Stomach (tissue), 4 donors: ENCODE results near the gene BBC3.

ENCODE experiments used
- EP300 ChIP-seq: sonication (generic); formaldehyde crosslinking; IDR thresholded peaks from one replicate; pipeline ENCODE4 v1.6.1; 2017; ENCODE audit warnings: antibody characterized with exemption
- POLR2A ChIP-seq, 4 donors: fragments of 450-650 bp; IDR thresholded peaks; one replicate each; pipeline ENCODE4 v1.6.1; 2016; ENCODE audit warnings: antibody characterized with exemption in 4 of 4, control low read depth in 2 of 4, mild to moderate bottlenecking in 1 of 4, moderate library complexity in 1 of 4
- POLR2AphosphoS5 ChIP-seq, 3 donors: sonication (generic); formaldehyde crosslinking; IDR thresholded peaks; one replicate each; pipeline ENCODE4 v1.6.1; 2016; ENCODE audit warnings: antibody characterized with exemption in 3 of 3
- TF ChIP-seq, protein P1 (sequence below), 7 experiments: fragments of 450-650 bp in 4 of 7; fragments of 200-600 bp in 3 of 7; sonication (generic) in 3 of 7; IDR thresholded peaks; one replicate each; pipeline ENCODE4 v1.5.1; 2016 to 2019; ENCODE audit warnings: antibody characterized with exemption in 7 of 7, control low read depth in 2 of 7, mild to moderate bottlenecking in 1 of 7

DNA sequence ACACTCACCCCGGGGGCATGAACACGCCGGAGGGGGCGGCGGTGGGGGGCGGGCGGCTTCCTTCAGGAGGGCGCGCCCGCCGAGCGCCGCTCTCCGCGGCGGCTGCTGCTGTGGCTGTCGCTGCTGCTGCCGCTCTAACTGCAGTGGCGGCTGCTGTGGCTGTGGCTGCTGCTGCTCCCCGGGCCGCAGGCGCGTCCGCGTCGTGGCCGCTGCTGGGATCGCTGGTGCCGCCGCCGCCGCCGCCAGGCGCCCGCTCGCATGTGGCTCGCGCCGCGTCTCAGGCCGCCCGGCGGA, at the start of gene BBC3:
- TF ChIP-seq, protein P1, sequence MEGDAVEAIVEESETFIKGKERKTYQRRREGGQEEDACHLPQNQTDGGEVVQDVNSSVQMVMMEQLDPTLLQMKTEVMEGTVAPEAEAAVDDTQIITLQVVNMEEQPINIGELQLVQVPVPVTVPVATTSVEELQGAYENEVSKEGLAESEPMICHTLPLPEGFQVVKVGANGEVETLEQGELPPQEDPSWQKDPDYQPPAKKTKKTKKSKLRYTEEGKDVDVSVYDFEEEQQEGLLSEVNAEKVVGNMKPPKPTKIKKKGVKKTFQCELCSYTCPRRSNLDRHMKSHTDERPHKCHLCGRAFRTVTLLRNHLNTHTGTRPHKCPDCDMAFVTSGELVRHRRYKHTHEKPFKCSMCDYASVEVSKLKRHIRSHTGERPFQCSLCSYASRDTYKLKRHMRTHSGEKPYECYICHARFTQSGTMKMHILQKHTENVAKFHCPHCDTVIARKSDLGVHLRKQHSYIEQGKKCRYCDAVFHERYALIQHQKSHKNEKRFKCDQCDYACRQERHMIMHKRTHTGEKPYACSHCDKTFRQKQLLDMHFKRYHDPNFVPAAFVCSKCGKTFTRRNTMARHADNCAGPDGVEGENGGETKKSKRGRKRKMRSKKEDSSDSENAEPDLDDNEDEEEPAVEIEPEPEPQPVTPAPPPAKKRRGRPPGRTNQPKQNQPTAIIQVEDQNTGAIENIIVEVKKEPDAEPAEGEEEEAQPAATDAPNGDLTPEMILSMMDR (IDR thresholded peaks at IDR 0.05), result no peak
- no peak for TF ChIP-seq POLR2A (IDR thresholded peaks at IDR 0.05)
- TF ChIP-seq POLR2AphosphoS5 (IDR thresholded peaks at IDR 0.05), result no peak
- TF ChIP-seq EP300, result no peak
